Stimulated activated CD4-positive, alpha-beta T cell treated with anti-CD3 and anti-CD28 coated beads, Interleukin-1b, Interleukin-23, amount 100 ng/mL, for 24 hours (primary cell): Measurements from ENCODE around the gene XRN1.
"Not testable (repeated sequence)": the region's sequence is repeated elsewhere in the genome, so short reads cannot be mapped to it uniquely, and the experiment has no call there.

Experiments used
- DNase-seq, 4 experiments: peaks; one replicate each; pipeline ENCODE4 v3.0.0-alpha.2; 2020; ENCODE audit warnings: low read depth in 4 of 4, low spot score in 1 of 4

XRN1 gene

GRCh38 chr3:142447852-142448823, at the start of gene XRN1:
TSS of gene XRN1 (minus strand) at chr3:142448037. CDS start at chr3:142447944, 93 bp downstream.
- peak; percentile 85 to 90 (median 88) for DNase-seq

DNA sequence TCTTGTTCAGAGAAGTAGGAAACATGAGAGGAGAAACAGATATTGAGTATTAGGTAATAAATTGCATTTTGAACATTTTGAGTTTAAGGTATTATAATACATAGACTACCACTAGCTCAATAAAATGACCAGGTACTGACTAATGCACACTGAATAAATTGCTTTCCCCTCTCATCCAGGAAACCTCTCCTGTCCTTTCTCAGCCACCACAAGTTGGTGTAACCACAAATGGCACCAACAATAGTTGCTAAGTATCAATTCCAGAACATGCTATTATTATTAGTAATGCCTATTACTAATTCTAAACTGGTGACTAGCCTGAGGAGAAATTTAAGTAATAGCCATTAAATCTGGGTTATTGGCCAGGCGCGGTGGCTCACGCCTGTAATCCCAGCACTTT, 47.3 kb upstream of the XRN1 start:
- no peak for DNase-seq

- no peak for DNase-seq
Observed at GRCh38 chr3:142492184-142492583, 44.3 kb upstream of the XRN1 start.

- DNase-seq: no peak
Observed at GRCh38 chr3:142489572-142490323, 41.9 kb upstream of the XRN1 start.

- no peak for DNase-seq
Observed at GRCh38 chr3:142484912-142485435, 37.1 kb upstream of the XRN1 start.

GRCh38 chr3:142481196-142481595, 33.4 kb upstream of the XRN1 start:
- DNase-seq: no peak

- no peak for DNase-seq
Observed at GRCh38 chr3:142470826-142471225, 23.0 kb upstream of the XRN1 start.

DNA sequence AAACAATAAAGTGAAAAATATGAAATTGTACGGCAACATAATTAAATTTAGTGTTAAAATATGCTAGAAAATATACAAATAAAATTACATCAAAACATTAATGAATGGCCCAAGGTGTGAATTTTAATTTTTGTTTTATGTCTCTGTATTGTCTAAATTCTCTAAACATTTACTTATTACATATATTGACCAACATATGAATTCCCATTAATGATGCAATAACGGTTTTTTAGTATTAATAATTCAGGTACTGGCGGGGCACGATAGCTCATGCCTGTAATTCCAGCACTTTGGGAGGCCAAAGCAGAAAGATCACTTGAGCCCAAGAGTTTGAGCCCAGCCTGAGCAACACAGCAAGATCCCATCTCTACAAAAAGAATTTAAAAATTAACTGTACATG, 20.6 kb upstream of the XRN1 start:
- no peak for DNase-seq

DNA sequence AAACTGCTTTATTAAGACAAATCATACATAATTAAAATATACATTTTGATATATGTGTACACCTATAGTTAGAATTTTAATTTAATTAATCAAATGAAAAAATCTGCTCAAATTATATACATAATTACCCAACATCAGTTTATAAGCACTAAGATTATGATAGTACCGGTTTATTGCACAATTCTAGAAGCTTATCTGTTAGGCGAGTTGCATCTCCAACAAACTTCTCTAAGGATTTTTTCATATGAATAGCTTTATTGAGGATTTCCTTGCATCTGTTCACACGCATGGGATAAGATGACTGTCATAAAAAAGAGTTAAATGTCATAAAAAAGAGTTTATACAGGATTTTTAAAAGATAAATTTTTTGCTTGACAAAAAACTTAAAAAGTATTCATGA, 19.9 kb upstream of the XRN1 start:
- no peak for DNase-seq

GRCh38 chr3:142460689-142461088, 12.9 kb upstream of the XRN1 start:
- no peak for DNase-seq

GRCh38 chr3:142459929-142460328, 12.1 kb upstream of the XRN1 start:
- DNase-seq: no peak

DNA sequence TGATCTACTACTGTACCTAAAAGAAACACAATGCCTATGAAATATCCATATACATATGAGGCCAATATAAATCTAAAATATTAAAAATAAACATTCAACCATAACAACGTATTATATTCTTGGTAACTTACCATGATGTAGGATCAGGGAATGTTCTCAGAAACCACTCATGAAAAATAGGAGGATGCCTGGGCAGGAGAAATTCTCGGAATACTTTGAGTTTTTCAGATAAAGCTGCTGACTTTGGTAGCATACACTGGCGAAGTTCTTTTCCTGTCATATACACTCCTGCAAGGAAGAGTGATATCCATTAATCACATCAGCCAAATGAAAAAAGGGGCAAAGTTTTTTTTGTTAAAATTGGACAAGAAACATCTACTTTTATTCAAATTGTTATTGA, 11.3 kb upstream of the XRN1 start:
- no peak for DNase-seq

DNA sequence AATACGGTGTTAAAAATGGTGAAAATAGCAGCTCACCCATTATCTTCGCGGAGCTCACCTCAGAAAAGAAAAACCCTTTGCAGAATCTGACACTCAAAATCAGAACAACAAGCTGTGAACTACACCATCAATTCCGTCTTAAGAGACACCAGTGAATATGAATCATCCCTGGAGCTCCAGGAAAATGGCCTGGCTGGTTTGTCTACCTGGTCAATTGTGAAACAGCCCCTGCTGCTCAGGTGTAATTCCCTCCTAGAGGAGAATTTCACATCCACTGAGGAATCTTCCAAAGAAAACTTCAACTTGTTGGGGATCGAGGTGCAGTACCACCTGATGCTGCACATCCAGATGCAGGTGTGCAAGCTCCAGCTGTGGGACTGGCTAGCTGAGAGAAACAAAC, 3.0 kb upstream of the XRN1 start:
- no peak for DNase-seq

DNA sequence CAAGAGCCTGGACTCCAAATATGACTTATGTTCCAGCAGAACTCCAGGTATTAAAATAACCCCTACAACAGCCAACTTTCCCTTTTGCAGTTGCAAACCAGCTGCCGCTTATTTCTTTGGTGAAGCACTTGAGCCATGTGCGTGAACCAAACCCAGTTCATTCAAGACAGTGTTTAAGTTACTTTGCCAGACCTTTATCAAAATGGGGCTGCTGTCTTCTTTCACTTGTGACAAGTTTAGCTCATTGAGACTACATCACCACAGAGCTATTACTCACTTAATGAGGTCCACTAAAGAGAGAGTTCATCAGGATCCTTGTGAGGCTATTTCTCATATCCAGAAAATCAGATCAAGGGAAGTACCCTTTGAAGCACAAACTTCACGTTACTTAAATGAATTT, 2.4 kb upstream of the XRN1 start:
- DNase-seq: no peak

DNA sequence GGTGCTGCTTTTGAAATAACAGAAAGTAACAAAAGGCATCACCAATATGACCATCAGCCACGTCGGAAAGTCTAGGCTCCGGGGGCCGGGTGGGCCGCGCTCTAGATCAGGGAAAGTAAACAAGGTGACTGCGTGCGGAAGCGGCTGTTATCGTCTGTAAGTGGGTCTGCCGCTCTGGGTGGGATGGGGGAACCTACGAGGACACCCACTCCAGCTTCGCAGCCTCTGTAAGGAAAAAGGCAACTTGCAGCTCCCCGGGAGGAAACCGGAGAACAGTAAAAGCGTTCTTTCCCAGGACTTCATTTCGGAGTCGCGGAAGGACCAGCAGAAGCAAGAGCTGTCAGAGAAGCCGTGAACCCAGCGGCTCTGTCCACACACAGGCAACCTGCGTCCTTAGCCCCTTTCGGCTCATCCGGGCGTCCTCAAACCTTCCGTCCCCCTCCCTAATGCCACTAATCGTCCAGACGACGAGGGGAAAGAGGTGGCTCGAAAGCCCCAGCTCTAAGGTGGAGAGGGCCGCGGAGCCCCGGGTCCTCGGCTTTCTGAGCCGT, 461 bp downstream of the XRN1 start:
- DNase-seq: peak; percentile 6 to 14 (median 10)

- no peak for DNase-seq
Observed at GRCh38 chr3:142445816-142446254, 2.0 kb downstream of the XRN1 start.

DNA sequence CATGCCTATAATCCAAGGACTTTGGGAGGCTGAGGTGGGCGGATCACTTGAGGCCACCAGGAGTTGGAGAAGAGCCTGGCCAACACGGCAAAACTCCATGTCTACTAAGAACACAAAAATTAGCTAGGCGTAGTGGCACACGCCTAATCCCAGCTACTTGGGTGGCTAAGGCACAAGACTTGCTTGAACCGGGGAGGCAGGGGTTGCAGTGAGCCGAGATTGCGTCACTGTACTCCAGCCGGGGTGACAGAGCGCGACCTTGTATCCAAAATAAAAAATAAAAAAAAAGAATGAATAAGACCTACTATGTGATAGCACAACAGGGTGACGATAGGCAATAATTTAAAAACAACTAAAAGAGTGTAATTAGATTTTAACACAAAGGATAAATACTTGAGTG, 3.5 kb downstream of the XRN1 start:
- DNase-seq: no peak

GRCh38 chr3:142443060-142443459, 4.8 kb downstream of the XRN1 start:
- DNase-seq: not testable (repeated sequence)

DNA sequence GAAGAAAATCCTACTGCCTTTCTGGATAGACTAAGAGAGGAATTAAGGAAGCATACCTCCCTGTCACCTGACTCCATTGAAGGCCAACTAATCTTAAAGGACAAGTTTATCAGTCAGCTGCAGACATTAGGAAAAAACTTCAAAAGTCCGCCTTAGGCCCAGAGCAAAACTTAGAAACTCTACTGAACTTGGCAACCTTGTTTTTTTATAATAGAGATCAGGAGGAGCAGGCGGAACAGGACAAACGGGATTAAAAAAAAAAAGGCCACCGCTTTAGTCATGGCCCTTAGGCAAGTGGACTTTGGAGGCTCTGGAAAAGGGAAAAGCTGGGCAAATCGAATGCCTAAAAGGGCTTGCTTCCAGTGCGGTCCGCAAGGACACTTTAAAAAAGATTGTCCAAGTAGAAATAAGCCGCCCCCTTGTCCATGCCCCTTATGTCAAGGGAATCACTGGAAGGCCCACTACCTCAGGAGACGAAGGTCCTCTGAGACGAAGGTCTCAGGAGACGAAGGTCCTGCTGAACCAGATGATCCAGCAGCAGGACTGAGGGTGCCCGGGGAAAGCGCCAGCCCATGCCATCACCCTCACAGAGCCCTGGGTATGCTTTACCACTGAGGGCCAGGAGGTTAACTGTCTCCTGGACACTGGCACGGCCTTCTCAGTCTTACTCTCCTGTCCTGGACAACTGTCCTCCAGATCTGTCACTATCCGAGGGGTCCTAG, 8.2 kb downstream of the XRN1 start:
- not testable (repeated sequence) for DNase-seq

DNA sequence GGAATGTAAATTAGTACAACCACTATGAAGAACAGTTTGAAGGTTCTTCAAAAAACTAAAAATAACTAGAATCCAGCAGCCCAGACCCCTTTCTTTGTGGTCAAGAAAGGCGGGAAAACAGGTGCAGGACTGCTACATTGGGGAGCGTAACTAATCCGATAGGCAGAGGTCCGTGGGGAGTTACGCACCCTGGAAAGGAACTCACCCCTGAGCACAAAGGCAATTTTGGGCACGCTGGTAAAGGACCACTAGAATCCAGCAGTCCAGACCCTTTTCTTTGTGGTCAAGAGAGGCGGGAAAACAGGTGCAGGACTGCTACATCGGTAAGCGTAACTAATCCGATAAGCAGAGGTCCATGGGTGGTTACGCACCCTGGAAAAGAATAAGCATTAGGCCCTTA, 9.7 kb downstream of the XRN1 start:
- DNase-seq: not testable (repeated sequence)
